Measurements from ENCODE around the gene MLANA.

- TF ChIP-seq CTCF (IDR thresholded peaks at IDR 0.05; ENCODE audit: low read depth, low read length) (no peak), EZH2phosphoT487 (IDR thresholded peaks at IDR 0.05; ENCODE audit: low read depth) (no peak)
Observed at GRCh38 chr9:5893134-5893505, 2.4 kb downstream of the MLANA start.

Measured in OCI-LY3 (cell line).